Femur (tissue), 1 donor: Measurements from ENCODE around the gene CNTNAP2.
A peak's percentile ranks its signal among the peaks of the same experiment; 100 is the strongest.

Experiments used
- DNase-seq: peaks from one replicate; pipeline ENCODE4 v3.0.0-alpha.2; 2017

The CNTNAP2 gene

DNA sequence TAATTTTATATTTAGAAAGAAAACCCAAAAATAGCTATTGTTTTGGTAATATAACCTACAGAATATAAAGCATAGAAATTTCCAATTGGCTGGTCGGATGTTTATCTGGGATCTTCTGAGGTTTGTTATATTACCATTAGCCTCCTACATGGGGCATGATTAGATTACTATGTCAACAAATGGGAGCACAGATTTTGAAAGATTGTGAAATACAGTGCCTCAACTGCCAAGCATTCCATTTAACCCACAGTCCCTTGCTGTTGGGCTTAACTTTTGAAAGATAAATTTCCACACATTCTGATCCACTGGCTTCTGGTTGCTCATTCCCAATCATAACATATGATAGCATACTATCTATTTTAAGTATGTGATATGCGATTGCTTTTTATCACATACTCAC, 2018.5 kb downstream of the CNTNAP2 start:
- DNase-seq: no peak

GRCh38 chr7:148135997-148136396, 2019.4 kb downstream of the CNTNAP2 start:
- no peak for DNase-seq

GRCh38 chr7:148142660-148143248, 2026.2 kb downstream of the CNTNAP2 start:
- DNase-seq: no peak

- no peak for DNase-seq
Observed at GRCh38 chr7:148144827-148145226, 2028.2 kb downstream of the CNTNAP2 start.

DNA sequence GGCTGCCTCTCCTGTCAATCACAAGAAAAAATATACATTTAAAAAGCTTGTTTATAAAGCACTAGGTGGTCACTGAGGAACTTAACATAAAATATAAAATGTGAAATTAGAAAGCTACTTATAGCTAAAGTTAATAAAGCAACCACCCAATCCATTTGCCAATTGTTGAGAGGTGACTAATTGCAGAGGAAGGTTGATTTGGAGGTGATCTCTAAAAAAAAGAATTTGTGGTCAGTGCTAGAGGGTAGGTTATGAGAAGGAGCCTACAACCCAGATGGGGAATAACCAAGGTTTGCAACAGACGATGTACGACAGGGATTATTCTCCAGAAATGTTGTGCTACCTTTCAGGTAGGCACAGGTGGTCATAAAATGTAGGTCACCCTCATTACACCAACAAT, 2029.7 kb downstream of the CNTNAP2 start:
- no peak for DNase-seq

DNA sequence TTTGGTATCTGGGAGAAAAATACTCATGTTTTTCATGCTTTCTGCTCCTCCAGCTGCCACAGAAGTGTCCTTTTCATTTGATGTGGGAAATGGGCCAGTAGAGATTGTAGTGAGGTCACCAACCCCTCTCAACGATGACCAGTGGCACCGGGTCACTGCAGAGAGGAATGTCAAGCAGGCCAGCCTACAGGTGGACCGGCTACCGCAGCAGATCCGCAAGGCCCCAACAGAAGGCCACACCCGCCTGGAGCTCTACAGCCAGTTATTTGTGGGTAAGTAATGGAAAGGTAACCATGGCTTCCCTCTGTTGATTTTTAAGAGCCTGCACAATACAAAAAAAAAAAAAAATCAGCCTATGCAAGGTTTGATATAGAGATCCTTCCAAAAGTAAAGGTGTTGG, 2030.8 kb downstream of the CNTNAP2 start:
- DNase-seq: no peak

DNA sequence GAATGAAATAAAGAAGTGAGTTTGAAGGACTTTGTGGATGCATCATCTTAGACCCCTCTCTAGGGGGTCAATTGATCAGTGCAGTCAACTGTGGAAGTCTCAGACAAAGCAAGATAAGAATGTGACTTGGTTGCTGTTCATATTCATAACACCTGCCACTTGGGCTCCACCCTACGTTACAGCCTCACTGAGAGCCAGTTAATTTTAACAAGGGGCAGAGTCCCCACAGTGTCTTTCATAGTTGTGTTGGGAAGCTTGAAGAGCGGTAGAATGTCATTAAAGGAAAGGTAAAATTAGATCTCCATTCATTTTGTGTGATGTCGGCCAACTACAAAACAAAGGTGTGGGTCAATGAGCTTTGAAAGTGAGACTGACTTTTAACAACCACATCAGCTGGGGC, 2031.9 kb downstream of the CNTNAP2 start:
- no peak for DNase-seq

DNA sequence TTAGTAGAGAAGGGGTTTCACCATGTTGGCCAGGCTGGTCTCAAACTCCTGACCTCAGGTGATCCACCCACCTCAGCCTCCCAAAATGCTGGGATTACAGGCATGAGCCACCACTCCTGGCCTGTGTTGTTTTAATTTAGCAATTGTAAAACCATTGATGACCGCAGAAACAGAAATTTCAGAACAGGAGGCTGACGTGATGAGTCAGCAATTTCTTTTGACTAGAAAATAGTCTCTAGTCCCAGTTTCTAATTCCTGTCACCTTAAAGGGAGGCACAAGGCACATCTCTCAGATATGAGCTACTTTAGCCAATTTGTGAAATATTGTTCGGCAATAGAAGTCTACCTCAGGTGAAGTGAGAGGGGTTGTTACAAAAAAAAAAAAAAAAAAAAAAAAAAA, 2033.1 kb downstream of the CNTNAP2 start:
- no peak for DNase-seq

- no peak for DNase-seq
Observed at GRCh38 chr7:148151778-148152177, 2035.2 kb downstream of the CNTNAP2 start.

- DNase-seq: peak; percentile 45
Observed at GRCh38 chr7:148153616-148154284, 2037.1 kb downstream of the CNTNAP2 start.

- no peak for DNase-seq
Observed at GRCh38 chr7:148155000-148155399, 2038.4 kb downstream of the CNTNAP2 start.

- DNase-seq: no peak
Observed at GRCh38 chr7:148155826-148156225, 2039.2 kb downstream of the CNTNAP2 start.

DNA sequence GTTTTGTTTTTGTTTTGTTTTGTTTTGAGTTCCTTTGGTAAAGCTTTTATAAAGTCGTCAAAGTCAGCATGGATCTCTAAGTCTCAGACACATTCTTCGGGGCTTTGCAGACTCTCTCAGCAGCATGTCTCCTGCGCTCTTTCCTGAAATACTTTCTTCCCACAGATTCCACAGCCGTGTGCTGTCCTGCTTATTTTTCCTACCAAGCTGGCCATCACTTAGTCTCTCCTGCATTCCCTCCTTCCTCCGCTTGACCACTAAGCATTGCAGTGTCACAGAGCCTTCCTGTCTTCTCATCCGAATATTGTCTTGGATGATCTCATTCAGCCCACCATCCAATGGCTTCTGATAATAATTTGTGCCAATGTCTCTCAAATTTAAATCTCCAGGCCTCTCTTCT, 2039.6 kb downstream of the CNTNAP2 start:
- no peak for DNase-seq

- DNase-seq: no peak
Observed at GRCh38 chr7:148159331-148159730, 2042.7 kb downstream of the CNTNAP2 start.

DNA sequence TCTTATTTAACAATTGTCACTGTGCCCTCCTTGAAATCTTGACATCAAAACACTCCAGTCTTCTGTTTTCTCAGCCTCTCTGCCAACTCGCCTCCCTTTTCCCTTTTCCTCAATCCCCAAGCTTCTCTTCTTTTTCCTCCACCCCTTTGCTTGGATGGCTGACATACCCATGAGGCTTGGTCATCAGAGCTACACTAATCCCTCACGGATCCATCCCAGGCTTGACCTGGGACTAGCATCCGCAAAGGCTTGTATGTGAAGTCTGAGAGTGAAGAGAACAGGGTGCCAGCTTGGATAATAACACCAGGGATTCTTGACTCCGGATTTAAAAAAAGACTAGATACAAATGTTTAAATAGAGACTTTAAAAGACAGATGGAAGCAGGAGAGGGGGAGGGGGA, 2045.2 kb downstream of the CNTNAP2 start:
- no peak for DNase-seq

- no peak for DNase-seq
Observed at GRCh38 chr7:148162808-148163207, 2046.2 kb downstream of the CNTNAP2 start.

DNA sequence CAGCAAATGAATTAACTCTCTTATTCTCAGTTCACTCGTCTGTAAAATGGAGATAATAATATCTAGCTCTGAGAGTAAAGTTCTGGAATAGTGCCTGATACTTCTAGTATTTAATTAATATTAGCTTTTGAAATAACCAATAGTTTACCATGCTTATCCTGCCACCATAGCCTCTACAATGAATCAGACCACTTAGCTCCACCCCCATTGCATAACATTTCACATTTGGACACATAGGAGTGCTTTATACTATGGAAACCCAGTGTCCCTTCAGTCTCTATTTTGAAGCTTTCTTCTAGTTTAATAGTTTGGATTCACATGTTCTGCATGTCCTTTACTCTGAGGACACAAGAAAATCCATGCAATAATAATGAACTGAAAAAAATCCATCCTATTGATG, 2046.6 kb downstream of the CNTNAP2 start:
- DNase-seq: no peak

DNA sequence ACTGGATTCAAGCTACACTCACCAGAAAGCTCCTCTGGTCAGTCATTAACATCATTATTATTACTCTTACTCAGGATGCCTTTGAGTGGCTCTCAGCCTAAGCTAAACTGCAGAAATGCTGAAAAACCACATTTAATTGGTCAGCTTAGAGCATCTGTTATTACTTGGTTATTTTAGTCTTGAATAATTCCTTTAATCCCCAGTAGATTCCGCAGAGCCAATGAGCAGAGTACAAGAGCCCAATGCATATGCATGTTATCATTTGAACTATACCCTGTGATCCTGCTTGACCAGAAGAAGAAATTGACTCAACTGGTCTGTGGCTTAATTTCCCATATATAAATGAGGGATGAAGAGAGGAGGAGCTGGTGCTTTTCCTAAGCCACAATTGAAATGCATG, 2056.3 kb downstream of the CNTNAP2 start:
- no peak for DNase-seq

- DNase-seq: no peak
Observed at GRCh38 chr7:148173369-148173768, 2056.8 kb downstream of the CNTNAP2 start.

- DNase-seq: no peak
Observed at GRCh38 chr7:148174376-148174775, 2057.8 kb downstream of the CNTNAP2 start.

GRCh38 chr7:148175512-148175911, 2058.9 kb downstream of the CNTNAP2 start:
- DNase-seq: no peak

GRCh38 chr7:148177972-148178371, 2061.4 kb downstream of the CNTNAP2 start:
- DNase-seq: no peak

DNA sequence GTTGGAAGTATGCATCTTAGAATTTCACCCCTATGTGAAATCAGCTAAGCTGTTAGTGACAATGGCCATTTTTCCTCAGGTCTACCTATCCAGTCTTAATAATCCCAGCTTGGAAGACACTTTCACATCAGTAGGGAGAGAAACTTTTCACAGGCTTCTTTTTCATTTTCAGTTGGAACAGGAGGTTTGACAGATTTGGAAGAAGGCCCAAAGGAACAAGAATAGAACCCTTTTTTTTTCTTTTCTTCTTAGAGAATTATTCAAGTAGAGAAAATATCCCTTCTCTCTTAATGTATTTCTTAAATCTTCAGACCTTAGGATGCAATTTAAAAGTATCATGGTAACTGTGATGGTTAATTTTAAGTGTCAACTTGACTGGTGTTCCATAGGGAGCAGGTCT, 2063.5 kb downstream of the CNTNAP2 start:
- no peak for DNase-seq

DNA sequence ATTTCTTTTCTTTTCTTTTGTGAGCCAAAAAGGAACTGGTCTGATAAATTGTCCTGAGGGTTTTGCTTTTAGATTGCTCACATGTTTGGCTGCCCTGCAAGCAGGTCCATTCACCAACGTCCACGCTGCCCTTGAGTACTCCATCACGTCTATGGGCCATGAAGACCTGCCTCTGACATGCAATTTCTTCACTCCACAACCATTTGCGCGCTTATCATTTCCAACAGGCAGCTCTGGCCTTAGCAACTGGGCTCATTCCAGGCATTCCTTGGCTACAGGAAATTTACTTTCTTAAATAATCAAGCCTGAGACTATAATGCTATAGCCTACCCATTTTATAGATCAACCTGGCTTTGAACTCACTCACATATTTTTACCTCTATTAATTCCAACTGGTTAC, 2065.7 kb downstream of the CNTNAP2 start:
- DNase-seq: no peak

- DNase-seq: no peak
Observed at GRCh38 chr7:148185041-148185440, 2068.4 kb downstream of the CNTNAP2 start.
